Measurements from ENCODE around the gene MTFMT. TPM values are rescaled to one million over a fixed set of nuclear protein-coding genes. Genes with fewer than 3 reads are reported as not detected.

The MTFMT gene
- total RNA-seq, 1 experiment from 2014 or later, result 30.4 TPM

DNA sequence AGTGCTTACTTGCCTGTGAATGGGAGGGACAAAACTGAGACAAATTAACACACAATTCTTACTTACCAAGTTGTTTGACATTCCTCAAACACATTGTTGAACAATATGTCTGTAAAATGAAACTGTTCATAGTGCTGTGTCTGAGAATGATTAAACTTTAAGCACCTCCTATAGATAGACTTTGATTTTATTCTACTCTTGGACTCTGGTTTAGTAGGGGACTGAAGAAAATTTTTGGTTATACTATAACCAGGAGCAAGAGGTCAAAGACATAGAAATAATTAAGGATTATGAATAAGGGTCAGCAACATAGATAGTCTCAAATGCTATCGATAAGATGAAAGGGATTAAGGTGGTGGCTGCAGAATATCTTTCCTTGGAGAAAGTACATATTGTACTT, 7.9 kb upstream of the MTFMT start:
- intact Hi-C loops (cut with micrococcal nuclease), result no loop called here

More for the DNA sequence above, 7.9 kb upstream of the MTFMT start:
- ATAC-seq, result no peak
- Histone ChIP-seq H3K79me2 (ENCODE audit: insufficient read depth, low read length) (no peaks in the 10 kb centered on the region), H3K4me1 (ENCODE audit: control insufficient read depth in 1 of 2, insufficient read depth in 2 of 2, low read length in 2 of 2) (peaks cover 0 to 16% of the 10 kb centered on the region in 2 experiments; a peak in 3 of 4 replicates), H3K4me3 (replicated peaks in 1 of 2; ENCODE audit: low read depth in 1 of 2, low read length in 2 of 2) (no peak overlapping the region), H3K36me3 (ENCODE audit: control insufficient read depth in 1 of 2, insufficient read depth in 2 of 2, low read length in 2 of 2) (no peaks in the 10 kb centered on the region), H3K27me3 (ENCODE audit: insufficient read depth, low read length) (no peaks in the 10 kb centered on the region), H3K9me2 (ENCODE audit: insufficient read depth) (no peaks in the 10 kb centered on the region), H3K4me2 (ENCODE audit: low read length) (no peak overlapping the region), H3K9ac (ENCODE audit: low read length) (no peak overlapping the region), H4K20me1 (ENCODE audit: insufficient read depth) (no peaks in the 10 kb centered on the region), H3K27ac (ENCODE audit: low read depth, low read length) (no peak overlapping the region), H3K9me3 (ENCODE audit: control insufficient read depth in 1 of 2, insufficient read depth in 1 of 2, low read depth in 1 of 2, low read length in 2 of 2) (no peaks in the 10 kb centered on the region), H2AFZ (ENCODE audit: low read depth, low read length, poor library complexity, severe bottlenecking) (no peak overlapping the region)
- TF ChIP-seq EZH2 (IDR thresholded peaks at IDR 0.05), result no peak
- TF ChIP-seq JUND (IDR thresholded peaks at IDR 0.05), result no peak
- TF ChIP-seq TCF7L2 (IDR thresholded peaks at IDR 0.05; ENCODE audit: borderline replicate concordance, extremely low read depth, insufficient read depth, insufficient read length), result no peak
- TF ChIP-seq, protein P1, sequence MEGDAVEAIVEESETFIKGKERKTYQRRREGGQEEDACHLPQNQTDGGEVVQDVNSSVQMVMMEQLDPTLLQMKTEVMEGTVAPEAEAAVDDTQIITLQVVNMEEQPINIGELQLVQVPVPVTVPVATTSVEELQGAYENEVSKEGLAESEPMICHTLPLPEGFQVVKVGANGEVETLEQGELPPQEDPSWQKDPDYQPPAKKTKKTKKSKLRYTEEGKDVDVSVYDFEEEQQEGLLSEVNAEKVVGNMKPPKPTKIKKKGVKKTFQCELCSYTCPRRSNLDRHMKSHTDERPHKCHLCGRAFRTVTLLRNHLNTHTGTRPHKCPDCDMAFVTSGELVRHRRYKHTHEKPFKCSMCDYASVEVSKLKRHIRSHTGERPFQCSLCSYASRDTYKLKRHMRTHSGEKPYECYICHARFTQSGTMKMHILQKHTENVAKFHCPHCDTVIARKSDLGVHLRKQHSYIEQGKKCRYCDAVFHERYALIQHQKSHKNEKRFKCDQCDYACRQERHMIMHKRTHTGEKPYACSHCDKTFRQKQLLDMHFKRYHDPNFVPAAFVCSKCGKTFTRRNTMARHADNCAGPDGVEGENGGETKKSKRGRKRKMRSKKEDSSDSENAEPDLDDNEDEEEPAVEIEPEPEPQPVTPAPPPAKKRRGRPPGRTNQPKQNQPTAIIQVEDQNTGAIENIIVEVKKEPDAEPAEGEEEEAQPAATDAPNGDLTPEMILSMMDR (IDR thresholded peaks at IDR 0.05 in 2 of 3, conservative IDR thresholded peaks at IDR 0.05 in 1 of 3; ENCODE audit: borderline replicate concordance in 1 of 3, insufficient read depth in 1 of 3, low read depth in 2 of 3, low read length in 2 of 3), result no peak
- no peak for TF ChIP-seq ZFX (IDR thresholded peaks at IDR 0.05)
- TF ChIP-seq POLR2A (IDR thresholded peaks at IDR 0.05; ENCODE audit: borderline replicate concordance, extremely low read depth, insufficient read depth, insufficient read length), result no peak
- no peak for TF ChIP-seq SIN3A (IDR thresholded peaks at IDR 0.05; ENCODE audit: low read depth)
- no peak for TF ChIP-seq SP1 (IDR thresholded peaks at IDR 0.05; ENCODE audit: low read depth)
- no peak for TF ChIP-seq SRF (IDR thresholded peaks at IDR 0.05; ENCODE audit: low read depth)
- TF ChIP-seq CBX3 (IDR thresholded peaks at IDR 0.05; ENCODE audit: low read depth), result no peak
- TF ChIP-seq CEBPB (IDR thresholded peaks at IDR 0.05; ENCODE audit: low read depth), result no peak
- TF ChIP-seq, protein P2, sequence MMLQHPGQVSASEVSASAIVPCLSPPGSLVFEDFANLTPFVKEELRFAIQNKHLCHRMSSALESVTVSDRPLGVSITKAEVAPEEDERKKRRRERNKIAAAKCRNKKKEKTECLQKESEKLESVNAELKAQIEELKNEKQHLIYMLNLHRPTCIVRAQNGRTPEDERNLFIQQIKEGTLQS (IDR thresholded peaks at IDR 0.05), result no peak
- no peak for TF ChIP-seq EZH2phosphoT487 (IDR thresholded peaks at IDR 0.05; ENCODE audit: borderline replicate concordance)
- TF ChIP-seq ELF1 (IDR thresholded peaks at IDR 0.05; ENCODE audit: borderline replicate concordance, low read depth), result no peak
- TF ChIP-seq RAD21 (IDR thresholded peaks at IDR 0.05; ENCODE audit: low read depth), result no peak
- TF ChIP-seq POLR2AphosphoS5 (IDR thresholded peaks at IDR 0.05; ENCODE audit: low read depth, low read length), result no peak
- TF ChIP-seq, protein P3, sequence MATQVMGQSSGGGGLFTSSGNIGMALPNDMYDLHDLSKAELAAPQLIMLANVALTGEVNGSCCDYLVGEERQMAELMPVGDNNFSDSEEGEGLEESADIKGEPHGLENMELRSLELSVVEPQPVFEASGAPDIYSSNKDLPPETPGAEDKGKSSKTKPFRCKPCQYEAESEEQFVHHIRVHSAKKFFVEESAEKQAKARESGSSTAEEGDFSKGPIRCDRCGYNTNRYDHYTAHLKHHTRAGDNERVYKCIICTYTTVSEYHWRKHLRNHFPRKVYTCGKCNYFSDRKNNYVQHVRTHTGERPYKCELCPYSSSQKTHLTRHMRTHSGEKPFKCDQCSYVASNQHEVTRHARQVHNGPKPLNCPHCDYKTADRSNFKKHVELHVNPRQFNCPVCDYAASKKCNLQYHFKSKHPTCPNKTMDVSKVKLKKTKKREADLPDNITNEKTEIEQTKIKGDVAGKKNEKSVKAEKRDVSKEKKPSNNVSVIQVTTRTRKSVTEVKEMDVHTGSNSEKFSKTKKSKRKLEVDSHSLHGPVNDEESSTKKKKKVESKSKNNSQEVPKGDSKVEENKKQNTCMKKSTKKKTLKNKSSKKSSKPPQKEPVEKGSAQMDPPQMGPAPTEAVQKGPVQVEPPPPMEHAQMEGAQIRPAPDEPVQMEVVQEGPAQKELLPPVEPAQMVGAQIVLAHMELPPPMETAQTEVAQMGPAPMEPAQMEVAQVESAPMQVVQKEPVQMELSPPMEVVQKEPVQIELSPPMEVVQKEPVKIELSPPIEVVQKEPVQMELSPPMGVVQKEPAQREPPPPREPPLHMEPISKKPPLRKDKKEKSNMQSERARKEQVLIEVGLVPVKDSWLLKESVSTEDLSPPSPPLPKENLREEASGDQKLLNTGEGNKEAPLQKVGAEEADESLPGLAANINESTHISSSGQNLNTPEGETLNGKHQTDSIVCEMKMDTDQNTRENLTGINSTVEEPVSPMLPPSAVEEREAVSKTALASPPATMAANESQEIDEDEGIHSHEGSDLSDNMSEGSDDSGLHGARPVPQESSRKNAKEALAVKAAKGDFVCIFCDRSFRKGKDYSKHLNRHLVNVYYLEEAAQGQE (IDR thresholded peaks at IDR 0.05; ENCODE audit: low read depth), result no peak
- no peak for TF ChIP-seq FOSL1 (IDR thresholded peaks at IDR 0.05; ENCODE audit: low read depth)
- TF ChIP-seq, protein P4, sequence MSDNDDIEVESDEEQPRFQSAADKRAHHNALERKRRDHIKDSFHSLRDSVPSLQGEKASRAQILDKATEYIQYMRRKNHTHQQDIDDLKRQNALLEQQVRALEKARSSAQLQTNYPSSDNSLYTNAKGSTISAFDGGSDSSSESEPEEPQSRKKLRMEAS (IDR thresholded peaks at IDR 0.05), result no peak
- POLR2A ChIA-PET, result no interaction called here
- CTCF ChIA-PET, result no interaction called here
- no TSS peak for BruUV-seq (replicated peaks)
- RAD21 ChIA-PET (ENCODE audit: low non-redundant PET in 1 of 2, low total read pairs in 2 of 2, uncharacterized antibody in 2 of 2, unreplicated experiment in 2 of 2), result no interaction called here
- DNase-seq (ENCODE audit: low read depth, low spot score), result no peak

Measured in HCT116 (cell line).